Measurements from ENCODE around the gene ARRDC1. TPM values are rescaled to one million over a fixed set of nuclear protein-coding genes. Genes with fewer than 3 reads are reported as not detected.
A peak's percentile ranks its signal among the peaks of the same experiment; 100 is the strongest.

The ARRDC1 gene
- total and polyA plus RNA-seq, 9 of the 15 experiments (the other 6 are each of a cell fraction or from before 2014, with no cell fraction given) = 0.21 to 45.3 (median 18.6) TPM

DNA sequence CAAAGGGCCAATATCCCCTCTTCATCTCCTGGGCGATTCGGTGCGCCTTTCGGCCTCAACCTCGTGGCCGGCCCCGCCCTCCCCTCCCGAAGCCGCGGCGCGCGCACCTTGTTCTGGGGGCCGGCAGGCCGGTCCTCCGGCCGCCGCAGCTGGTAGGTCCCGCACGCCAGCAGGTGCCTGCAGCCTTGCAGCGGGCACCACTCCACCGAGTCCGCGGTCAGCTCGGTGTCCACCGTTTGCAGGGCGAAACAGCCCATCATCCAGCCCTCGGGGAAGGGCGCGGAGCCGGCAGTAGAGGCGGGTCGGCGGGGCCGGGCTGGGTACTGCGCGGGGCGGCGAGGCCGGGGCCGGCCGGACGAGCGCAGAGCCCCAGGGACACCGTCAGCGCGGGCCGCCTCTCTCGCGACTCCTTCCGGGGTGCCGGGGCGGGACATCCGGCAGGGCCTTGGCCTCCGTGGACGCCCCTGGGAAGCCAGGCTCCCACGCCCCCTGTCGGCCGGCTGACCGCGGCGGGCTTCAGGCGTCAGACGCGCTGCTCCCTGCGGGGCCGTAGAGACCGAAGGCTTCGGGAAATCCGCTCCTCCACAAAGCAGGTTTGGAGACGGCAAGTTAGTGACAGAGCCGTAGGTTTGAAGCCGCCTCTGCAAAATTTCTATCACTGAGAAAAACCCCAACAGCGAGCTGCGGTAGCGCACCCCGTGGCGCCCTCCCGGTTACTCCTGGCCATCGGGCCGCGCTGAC lies 26.8 kb upstream of the ARRDC1 start, which contains the start of gene DPH7 (continued):
- no peak for TF ChIP-seq SMARCC2 (IDR thresholded peaks at IDR 0.05; ENCODE audit: low read depth)
- peak; percentile 49; the same call in 1 of the 2 replicates for TF ChIP-seq FOXP1 (CRISPR knock-in tag; IDR thresholded peaks at IDR 0.05)
- TF ChIP-seq PHF21A (IDR thresholded peaks at IDR 0.05; ENCODE audit: borderline replicate concordance, low read depth) = no peak
- no peak; the same call in none of the 2 replicates for TF ChIP-seq ZZZ3 (IDR thresholded peaks at IDR 0.05)
- TF ChIP-seq GATAD2B (IDR thresholded peaks at IDR 0.05; ENCODE audit: borderline replicate concordance) = peak; percentile 89
- no peak for TF ChIP-seq NELFE (IDR thresholded peaks at IDR 0.05; ENCODE audit: insufficient read depth, insufficient read length)
- no peak; the same call in 1 of the 2 replicates for TF ChIP-seq E2F3 (CRISPR knock-in tag; IDR thresholded peaks at IDR 0.05)
- TF ChIP-seq ZNF232 (CRISPR knock-in tag; IDR thresholded peaks at IDR 0.05) = no peak
- peak; percentile 93 for TF ChIP-seq SIN3B (IDR thresholded peaks at IDR 0.05; ENCODE audit: low read depth)
- no peak for TF ChIP-seq TCFL5 (CRISPR knock-in tag; conservative IDR thresholded peaks at IDR 0.05)
- TF ChIP-seq EP400 (IDR thresholded peaks at IDR 0.05) = peak; percentile 88
- no peak for TF ChIP-seq ZFP36 (IDR thresholded peaks at IDR 0.05; ENCODE audit: low read depth, low read length, partially characterized antibody)
- 0 out of 2 replicates have a peak, but pooled peaks have one; percentile 21 for TF ChIP-seq SRSF1 (IDR thresholded peaks at IDR 0.05; ENCODE audit: low read depth, low read length)
- peak; percentile 89 for TF ChIP-seq TRIM28 (IDR thresholded peaks at IDR 0.05)
- TF ChIP-seq, protein P1, sequence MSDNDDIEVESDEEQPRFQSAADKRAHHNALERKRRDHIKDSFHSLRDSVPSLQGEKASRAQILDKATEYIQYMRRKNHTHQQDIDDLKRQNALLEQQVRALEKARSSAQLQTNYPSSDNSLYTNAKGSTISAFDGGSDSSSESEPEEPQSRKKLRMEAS (CRISPR knock-in tag; IDR thresholded peaks at IDR 0.05) = peak; percentile 66
- TF ChIP-seq, protein P2, sequence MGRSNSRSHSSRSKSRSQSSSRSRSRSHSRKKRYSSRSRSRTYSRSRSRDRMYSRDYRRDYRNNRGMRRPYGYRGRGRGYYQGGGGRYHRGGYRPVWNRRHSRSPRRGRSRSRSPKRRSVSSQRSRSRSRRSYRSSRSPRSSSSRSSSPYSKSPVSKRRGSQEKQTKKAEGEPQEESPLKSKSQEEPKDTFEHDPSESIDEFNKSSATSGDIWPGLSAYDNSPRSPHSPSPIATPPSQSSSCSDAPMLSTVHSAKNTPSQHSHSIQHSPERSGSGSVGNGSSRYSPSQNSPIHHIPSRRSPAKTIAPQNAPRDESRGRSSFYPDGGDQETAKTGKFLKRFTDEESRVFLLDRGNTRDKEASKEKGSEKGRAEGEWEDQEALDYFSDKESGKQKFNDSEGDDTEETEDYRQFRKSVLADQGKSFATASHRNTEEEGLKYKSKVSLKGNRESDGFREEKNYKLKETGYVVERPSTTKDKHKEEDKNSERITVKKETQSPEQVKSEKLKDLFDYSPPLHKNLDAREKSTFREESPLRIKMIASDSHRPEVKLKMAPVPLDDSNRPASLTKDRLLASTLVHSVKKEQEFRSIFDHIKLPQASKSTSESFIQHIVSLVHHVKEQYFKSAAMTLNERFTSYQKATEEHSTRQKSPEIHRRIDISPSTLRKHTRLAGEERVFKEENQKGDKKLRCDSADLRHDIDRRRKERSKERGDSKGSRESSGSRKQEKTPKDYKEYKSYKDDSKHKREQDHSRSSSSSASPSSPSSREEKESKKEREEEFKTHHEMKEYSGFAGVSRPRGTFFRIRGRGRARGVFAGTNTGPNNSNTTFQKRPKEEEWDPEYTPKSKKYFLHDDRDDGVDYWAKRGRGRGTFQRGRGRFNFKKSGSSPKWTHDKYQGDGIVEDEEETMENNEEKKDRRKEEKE (IDR thresholded peaks at IDR 0.05; ENCODE audit: borderline replicate concordance in 1 of 2, control insufficient read depth in 1 of 2, low read depth in 2 of 2, low read length in 1 of 2) = peak in 1 of 2 experiments; percentile 69; a peak in 2 of 4 replicates
- TF ChIP-seq FOS (IDR thresholded peaks at IDR 0.05; ENCODE audit: extremely low read depth, insufficient read length) = no peak
- peak; percentile 41; the same call in 1 of the 2 replicates for TF ChIP-seq MTA2 (IDR thresholded peaks at IDR 0.05; ENCODE audit: low read depth)
- TF ChIP-seq, protein P3, sequence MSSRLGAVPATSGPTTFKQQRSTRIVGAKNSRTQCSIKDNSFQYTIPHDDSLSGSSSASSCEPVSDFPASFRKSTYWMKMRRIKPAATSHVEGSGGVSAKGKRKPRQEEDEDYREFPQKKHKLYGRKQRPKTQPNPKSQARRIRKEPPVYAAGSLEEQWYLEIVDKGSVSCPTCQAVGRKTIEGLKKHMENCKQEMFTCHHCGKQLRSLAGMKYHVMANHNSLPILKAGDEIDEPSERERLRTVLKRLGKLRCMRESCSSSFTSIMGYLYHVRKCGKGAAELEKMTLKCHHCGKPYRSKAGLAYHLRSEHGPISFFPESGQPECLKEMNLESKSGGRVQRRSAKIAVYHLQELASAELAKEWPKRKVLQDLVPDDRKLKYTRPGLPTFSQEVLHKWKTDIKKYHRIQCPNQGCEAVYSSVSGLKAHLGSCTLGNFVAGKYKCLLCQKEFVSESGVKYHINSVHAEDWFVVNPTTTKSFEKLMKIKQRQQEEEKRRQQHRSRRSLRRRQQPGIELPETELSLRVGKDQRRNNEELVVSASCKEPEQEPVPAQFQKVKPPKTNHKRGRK (tag; IDR thresholded peaks at IDR 0.05) = no peak
- TF ChIP-seq ZKSCAN8 (CRISPR knock-in tag; IDR thresholded peaks at IDR 0.05) = no peak

All from K562 (cell line).